HepG2 (cell line): Measurements from ENCODE around the gene STAP1. TPM values are rescaled to one million over a fixed set of nuclear protein-coding genes. Genes with fewer than 3 reads are reported as not detected.

ENCODE experiments used
- ATAC-seq: fragments of 200-7000 bp; cut with Tn5 transposase; 3 replicates; pipeline ENCODE4 v1.9.1; 2020; ENCODE audit warnings: mild to moderate bottlenecking, moderate library complexity
- BruUV-seq: library from RNA; stranded (reverse); fragments of 400-500 nt; replicated peaks from 2 replicates; lab custom pipeline; 2021; lab: Mats Ljungman, UMichigan
- CTCF ChIA-PET: fragments of 300-600 bp; formaldehyde crosslinking; extraction: SDS; loops from one replicate; lab custom pipeline; 2021; ENCODE audit warnings: low total read pairs, inconsistent platforms, low intra/inter-chr PET ratio; lab: Yijun Ruan, JAX
- POLR2A ChIA-PET: fragments of 350-600 bp; sonication (Branson Sonifier 250); formaldehyde crosslinking; loops from one replicate; lab custom pipeline; 2020; ENCODE audit warnings: antibody characterized with exemption, inconsistent platforms; lab: Yijun Ruan, JAX
- DNase-seq: peaks from one replicate; pipeline ENCODE4 v3.0.0-alpha.2; 2015; ENCODE audit warnings: low spot score
- FAIRE-seq: peaks from 3 replicates; lab custom pipeline; 2011; peaks lifted over from hg19 to GRCh38; lab: Jason Lieb, UNC
- H2AFZ ChIP-seq: one replicate; pipeline ENCODE4 v1.6.1; 2011; ENCODE audit warnings: low read length, inconsistent platforms
- H3K27ac ChIP-seq: fragments of 300-600 bp; 3 replicates; pipeline ENCODE4 v1.8.0; 2011; ENCODE audit warnings: mixed run types, mild to moderate bottlenecking, mixed read lengths, low read length, inconsistent platforms; ENCODE audit not compliant: insufficient read depth; ENCODE audit errors: extremely low read length
- H3K27me3 ChIP-seq, 2 experiments: fragments of 200-600 bp in 1 of 2; 2 replicates in 1 of 2; 3 replicates in 1 of 2; pipeline versions ENCODE4 v1.6.0 to v1.8.0; 2011; ENCODE audit warnings: low read length in 2 of 2, mild to moderate bottlenecking in 2 of 2, moderate library complexity in 2 of 2, inconsistent platforms in 1 of 2; ENCODE audit not compliant: insufficient read depth in 2 of 2, control insufficient read depth in 1 of 2
- H3K36me3 ChIP-seq, 2 experiments: fragments of 200-600 bp in 1 of 2; replicated peaks in 1 of 2; 2 replicates in 1 of 2; 3 replicates in 1 of 2; pipeline versions ENCODE4 v1.5.1 to v1.8.0; 2011; ENCODE audit warnings: low read length in 2 of 2, inconsistent platforms in 1 of 2; ENCODE audit not compliant: insufficient read depth in 2 of 2, control insufficient read depth in 1 of 2
- H3K4me1 ChIP-seq: 2 replicates; pipeline ENCODE4 v1.5.1; 2012; ENCODE audit warnings: low read length, inconsistent platforms; ENCODE audit not compliant: insufficient read depth
- H3K4me2 ChIP-seq: 2 replicates; pipeline ENCODE4 v1.6.0; 2011; ENCODE audit warnings: low read depth, low read length, inconsistent platforms
- H3K4me3 ChIP-seq, 3 experiments: fragments of 200-600 bp in 1 of 3; sonication (generic), shearing (Covaris generic) in 1 of 3; replicated peaks in 1 of 3; 2 replicates each; pipeline ENCODE4 v1.5.1; 2011 to 2016; ENCODE audit warnings: low read length in 3 of 3, inconsistent platforms in 2 of 3, low read depth in 2 of 3, mild to moderate bottlenecking in 2 of 3, control low read depth in 1 of 3, mixed read lengths in 1 of 3; ENCODE audit not compliant: insufficient read depth in 1 of 3
- H3K79me2 ChIP-seq: one replicate; pipeline ENCODE4 v1.6.1; 2011; ENCODE audit warnings: low read length, inconsistent platforms; ENCODE audit not compliant: insufficient read depth
- H3K9ac ChIP-seq: 2 replicates; pipeline ENCODE4 v1.6.0; 2011; ENCODE audit warnings: mild to moderate bottlenecking, low read depth, low read length, inconsistent platforms; ENCODE audit not compliant: insufficient read depth
- H3K9me3 ChIP-seq: 2 replicates; pipeline ENCODE4 v1.5.1; 2012; ENCODE audit warnings: mild to moderate bottlenecking, low read length
- H4K20me1 ChIP-seq: 2 replicates; pipeline ENCODE4 v1.6.0; 2011; ENCODE audit warnings: inconsistent platforms, mild to moderate bottlenecking, low read length, moderate library complexity; ENCODE audit not compliant: insufficient read depth
- BCL6 ChIP-seq: IDR thresholded peaks from 2 replicates; pipeline ENCODE4 v1.6.1; 2016; ENCODE audit warnings: missing genetic modification reagents, missing compliant biosample characterization
- CREM ChIP-seq, 2 experiments: sonication (generic) in 1 of 2; formaldehyde crosslinking in 1 of 2; IDR thresholded peaks; 2 replicates each; pipeline versions ENCODE4 v1.4.0 to v1.6.1; 2016 to 2020; ENCODE audit warnings: antibody characterized with exemption in 1 of 2, mild to moderate bottlenecking in 1 of 2, missing genetic modification reagents in 1 of 2
- FLYWCH1 ChIP-seq: sonication (generic); formaldehyde crosslinking; IDR thresholded peaks from 2 replicates; pipeline ENCODE4 v1.8.1; 2023; ENCODE audit warnings: mild to moderate bottlenecking, missing genetic modification reagents
- HNRNPUL1 ChIP-seq: fragments of 200-400 bp; formaldehyde crosslinking; IDR thresholded peaks from 2 replicates; pipeline ENCODE4 v1.6.1; 2017; ENCODE audit warnings: low read depth, mild to moderate bottlenecking, low read length, moderate library complexity
- HOXD1 ChIP-seq: sonication (generic); formaldehyde crosslinking; IDR thresholded peaks from 2 replicates; pipeline ENCODE4 v1.5.0; 2020; ENCODE audit warnings: missing genetic modification reagents
- KLF12 ChIP-seq: sonication (generic); formaldehyde crosslinking; IDR thresholded peaks from 2 replicates; pipeline ENCODE4 v1.4.0; 2020; ENCODE audit warnings: missing genetic modification reagents, borderline replicate concordance
- MLLT10 ChIP-seq: sonication (generic); formaldehyde crosslinking; IDR thresholded peaks from 2 replicates; pipeline ENCODE4 v1.4.0; 2020; ENCODE audit warnings: missing genetic modification reagents
- MXI1 ChIP-seq: IDR thresholded peaks from 3 replicates; pipeline ENCODE4 v1.6.1; 2012; ENCODE audit warnings: low read depth, low read length, inconsistent platforms, borderline replicate concordance
- RFX5 ChIP-seq: IDR thresholded peaks from 2 replicates; pipeline ENCODE4 v1.6.1; 2011; ENCODE audit warnings: low read depth, low read length, improper control_type of control experiment
- STAG1 ChIP-seq: sonication (generic); formaldehyde crosslinking; IDR thresholded peaks from 2 replicates; pipeline ENCODE4 v1.4.0; 2020; ENCODE audit warnings: missing genetic modification reagents
- TBP ChIP-seq: sonication (generic); formaldehyde crosslinking; IDR thresholded peaks from 2 replicates; pipeline ENCODE4 v1.5.0; 2020; ENCODE audit warnings: missing genetic modification reagents
- TBX2 ChIP-seq: sonication (generic); formaldehyde crosslinking; IDR thresholded peaks from 2 replicates; pipeline ENCODE4 v1.5.0; 2020; ENCODE audit warnings: missing genetic modification reagents, mild to moderate bottlenecking, borderline replicate concordance
- ZMYM4 ChIP-seq: sonication (generic); formaldehyde crosslinking; IDR thresholded peaks from 2 replicates; pipeline ENCODE4 v1.8.1; 2023; ENCODE audit warnings: mild to moderate bottlenecking, missing genetic modification reagents
- ZNF335 ChIP-seq: sonication (generic); formaldehyde crosslinking; IDR thresholded peaks from 2 replicates; pipeline ENCODE4 v1.4.0; 2020; ENCODE audit warnings: missing genetic modification reagents
- ZNF34 ChIP-seq: sonication (generic); formaldehyde crosslinking; IDR thresholded peaks from 2 replicates; pipeline ENCODE4 v1.4.0; 2020; ENCODE audit warnings: mild to moderate bottlenecking, missing genetic modification reagents, borderline replicate concordance
- ZNF567 ChIP-seq: sonication (generic); formaldehyde crosslinking; IDR thresholded peaks from 2 replicates; pipeline ENCODE4 v1.8.1; 2023; ENCODE audit warnings: mild to moderate bottlenecking, missing genetic modification reagents, borderline replicate concordance
- WGBS: methylation state at CpG from one replicate; pipeline ENCODE4 v1.1.6; 2017; ENCODE audit warnings: low lambda C conversion rate; 5-methylcytosine and 5-hydroxymethylcytosine counted together
- in situ Hi-C: cut with HindIII; loops from 2 replicates; pipeline ENCODE4 v1.10.0; 2017; ENCODE audit warnings: low pct_unique_long_range_greater_than_20kb; ENCODE audit not compliant: extremely low pct_ligation_motif_present
- intact Hi-C: fragments of 100-400 bp; cut with micrococcal nuclease; formaldehyde crosslinking; loops from one replicate; pipeline ENCODE4 v1.10.0; 2022; ENCODE audit not compliant: unreplicated experiment
- polyA plus RNA-seq, 8 experiments: library from polyadenylated mRNA; depleted of rRNA in 3 of 8; stranded (reverse) in 7 of 8; unstranded in 1 of 8; fragments of >200 nt; fragmentation: Illumina TruSeq in 4 of 8; extraction: Trizol in 4 of 8; gene quantifications; 2 replicates each; pipeline versions ENCODE4 v1.2.1 to v1.2.3, GENCODE V29; 2011 to 2016; ENCODE audit warnings: low read depth in 4 of 8, missing spikeins in 1 of 8, mixed read lengths in 1 of 8; ENCODE audit not compliant: insufficient read depth in 1 of 8
- total RNA-seq, 5 experiments: library from RNA; depleted of rRNA; stranded (reverse); fragments of >200 nt; fragmentation: Illumina TruSeq; extraction: Trizol; gene quantifications; 2 replicates each; pipeline ENCODE4 v1.2.3, GENCODE V29; 2016; ENCODE audit warnings: low read depth in 1 of 5
- TF ChIP-seq, protein P1 (sequence below): sonication (generic); formaldehyde crosslinking; IDR thresholded peaks from 2 replicates; pipeline ENCODE4 v1.4.0; 2020; ENCODE audit warnings: missing genetic modification reagents; ENCODE audit errors: not compliant biosample characterization
- TF ChIP-seq, protein P2 (sequence below): sonication (generic); formaldehyde crosslinking; IDR thresholded peaks from 2 replicates; pipeline ENCODE4 v1.8.0; 2022; ENCODE audit warnings: missing genetic modification reagents, mild to moderate bottlenecking, inconsistent platforms, borderline replicate concordance
- TF ChIP-seq, protein P3 (sequence below): sonication (generic); formaldehyde crosslinking; IDR thresholded peaks from 2 replicates; pipeline ENCODE4 v1.4.0; 2020; ENCODE audit warnings: missing genetic modification reagents

The STAP1 gene
- total and polyA plus RNA-seq, 2 of the 13 experiments (the other 11 are each of a cell fraction or from before 2014, with no cell fraction given) = not detected

DNA sequence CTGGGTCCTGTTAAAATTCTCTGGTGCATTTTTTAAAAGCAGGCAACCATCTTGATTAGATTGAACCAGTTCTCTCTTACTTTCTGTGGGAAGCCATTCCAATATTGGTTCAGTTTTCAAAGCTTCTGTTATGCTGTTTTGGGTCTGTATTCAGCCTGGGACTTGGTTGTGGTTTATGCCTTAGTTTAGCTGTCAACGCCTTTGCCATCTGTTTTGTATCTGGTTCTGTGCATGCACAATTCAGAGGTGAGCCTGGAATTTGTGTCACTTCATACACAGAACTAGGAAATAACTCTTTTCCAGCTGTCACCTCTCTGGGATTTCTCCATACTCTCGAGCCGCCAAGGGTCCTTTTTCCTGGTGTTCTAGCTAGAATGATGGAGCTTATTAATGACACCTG lies 46.2 kb downstream of the STAP1 start (continued):
- no peak for TF ChIP-seq ZNF34 (CRISPR knock-in tag)
- no peak for TF ChIP-seq FLYWCH1
- no peak for TF ChIP-seq KLF12 (CRISPR knock-in tag)
- TF ChIP-seq ZNF335 (CRISPR knock-in tag) = no peak
- no peak for TF ChIP-seq BCL6 (CRISPR knock-in tag)
- TF ChIP-seq, protein P1, sequence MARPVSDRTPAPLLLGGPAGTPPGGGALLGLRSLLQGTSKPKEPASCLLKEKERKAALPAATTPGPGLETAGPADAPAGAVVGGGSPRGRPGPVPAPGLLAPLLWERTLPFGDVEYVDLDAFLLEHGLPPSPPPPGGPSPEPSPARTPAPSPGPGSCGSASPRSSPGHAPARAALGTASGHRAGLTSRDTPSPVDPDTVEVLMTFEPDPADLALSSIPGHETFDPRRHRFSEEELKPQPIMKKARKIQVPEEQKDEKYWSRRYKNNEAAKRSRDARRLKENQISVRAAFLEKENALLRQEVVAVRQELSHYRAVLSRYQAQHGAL (CRISPR knock-in tag) = no peak

DNA sequence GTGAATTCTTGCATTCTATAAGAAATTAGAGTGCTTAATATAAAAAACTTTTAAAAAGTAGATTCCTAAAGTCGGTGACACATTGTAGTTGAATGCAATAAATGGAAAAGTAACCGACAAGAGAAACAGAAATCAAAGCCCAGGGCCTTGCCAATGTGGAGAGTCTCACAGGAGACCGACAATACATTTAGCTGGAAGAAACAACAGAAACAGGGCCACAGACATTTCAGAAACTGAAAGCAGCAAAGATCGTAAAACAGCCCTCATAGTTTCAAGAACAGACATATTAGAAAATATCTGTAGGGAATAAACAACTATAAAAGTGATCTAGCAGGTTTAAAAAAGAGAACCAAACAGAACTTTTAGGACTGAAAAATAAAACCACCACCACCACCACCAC lies 49.5 kb downstream of the STAP1 start:
- H3K27ac ChIP-seq = no peak overlapping the region
- no peak overlapping the region for H2AFZ ChIP-seq
- DNase-seq = no peak
- H3K9me3 ChIP-seq = peaks cover 4% of the 10 kb centered on the region; the same call in 1 of the 2 replicates
- H3K4me2 ChIP-seq = no peak overlapping the region
- no peaks in the 10 kb centered on the region for H3K79me2 ChIP-seq
- TF ChIP-seq, protein P1 (CRISPR knock-in tag) = no peak
- no peak for TF ChIP-seq STAG1
- no peak for TF ChIP-seq MXI1
- TF ChIP-seq, protein P2, sequence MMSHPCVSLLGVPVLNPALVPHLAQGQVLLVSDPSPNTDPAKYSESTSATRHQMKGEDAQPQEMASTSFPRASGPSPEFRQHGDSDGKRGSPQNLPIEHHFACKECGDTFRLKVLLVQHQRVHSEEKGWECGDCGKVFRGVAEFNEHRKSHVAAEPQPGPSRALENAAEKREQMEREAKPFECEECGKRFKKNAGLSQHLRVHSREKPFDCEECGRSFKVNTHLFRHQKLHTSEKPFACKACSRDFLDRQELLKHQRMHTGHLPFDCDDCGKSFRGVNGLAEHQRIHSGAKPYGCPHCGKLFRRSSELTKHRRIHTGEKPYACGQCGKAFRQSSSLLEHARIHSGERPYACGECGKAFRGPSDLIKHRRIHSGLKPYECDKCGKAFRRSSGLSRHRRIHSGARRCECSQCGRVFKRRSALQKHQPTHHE (CRISPR knock-in tag) = no peak
- TF ChIP-seq ZNF567 (CRISPR knock-in tag) = no peak
- TF ChIP-seq, protein P3, sequence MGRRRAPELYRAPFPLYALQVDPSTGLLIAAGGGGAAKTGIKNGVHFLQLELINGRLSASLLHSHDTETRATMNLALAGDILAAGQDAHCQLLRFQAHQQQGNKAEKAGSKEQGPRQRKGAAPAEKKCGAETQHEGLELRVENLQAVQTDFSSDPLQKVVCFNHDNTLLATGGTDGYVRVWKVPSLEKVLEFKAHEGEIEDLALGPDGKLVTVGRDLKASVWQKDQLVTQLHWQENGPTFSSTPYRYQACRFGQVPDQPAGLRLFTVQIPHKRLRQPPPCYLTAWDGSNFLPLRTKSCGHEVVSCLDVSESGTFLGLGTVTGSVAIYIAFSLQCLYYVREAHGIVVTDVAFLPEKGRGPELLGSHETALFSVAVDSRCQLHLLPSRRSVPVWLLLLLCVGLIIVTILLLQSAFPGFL (CRISPR knock-in tag) = no peak
- TF ChIP-seq HOXD1 (CRISPR knock-in tag) = no peak
- no peak for TF ChIP-seq HNRNPUL1
- TF ChIP-seq TBP = no peak
- TF ChIP-seq RFX5 = no peak
- no peak for TF ChIP-seq ZMYM4 (CRISPR knock-in tag)
- no peak for TF ChIP-seq MLLT10 (CRISPR knock-in tag)
- no peak for TF ChIP-seq CREM (IDR thresholded peaks at IDR 0.05)
- no peak for TF ChIP-seq CREM (CRISPR knock-in tag; IDR thresholded peaks at IDR 0.05)
- no peak for TF ChIP-seq TBX2 (CRISPR knock-in tag)
- H3K4me1 ChIP-seq = no peaks in the 10 kb centered on the region
- H3K4me3 ChIP-seq = no peak overlapping the region
- ATAC-seq = no peak
- FAIRE-seq = no peak
- CTCF ChIA-PET = no interaction called here
- intact Hi-C loops = no loop called here
- H4K20me1 ChIP-seq = no peaks in the 10 kb centered on the region
- BruUV-seq = no TSS peak
- 55% methylated on average over 4 of the region's 4 CpGs for WGBS
- no peaks in the 10 kb centered on the region for H3K27me3 ChIP-seq
- in situ Hi-C loops = no loop called here
- no peaks in the 10 kb centered on the region for H3K36me3 ChIP-seq
- no peak overlapping the region for H3K9ac ChIP-seq
- POLR2A ChIA-PET = no interaction called here
